MCF 10A (cell line): ENCODE measurements around the gene PRKAR1B. TPM values are rescaled to one million over a fixed set of nuclear protein-coding genes. Genes with fewer than 3 reads are reported as not detected.

Source experiments
- BruUV-seq: library from RNA; stranded (reverse); fragments of 400-500 nt; replicated peaks from 2 replicates; lab custom pipeline; 2021; lab: Mats Ljungman, UMichigan
- CTCF ChIA-PET: fragments of 300-600 bp; sonication (Branson Sonifier 250); formaldehyde crosslinking; extraction: SDS; loops from one replicate; lab custom pipeline; 2021; ENCODE audit warnings: antibody characterized with exemption, inconsistent platforms; lab: Yijun Ruan, JAX
- POLR2A ChIA-PET: fragments of 300-600, 350-650 bp; sonication (Branson Sonifier 250); formaldehyde crosslinking; extraction: SDS; loops from one replicate; lab custom pipeline; 2020; ENCODE audit warnings: antibody characterized with exemption, inconsistent platforms; lab: Yijun Ruan, JAX
- DNase-seq: peaks from one replicate; pipeline ENCODE4 v3.0.0-alpha.2; 2018; ENCODE audit not compliant: unreplicated experiment
- H3K27ac Mint-ChIP-seq: one replicate; pipeline ENCODE4 v1.8.0; 2022; ENCODE audit warnings: mild to moderate bottlenecking, low read depth, mixed read lengths; ENCODE audit not compliant: unreplicated experiment
- H3K27me3 Mint-ChIP-seq: one replicate; pipeline ENCODE4 v1.8.0; 2022; ENCODE audit warnings: mixed read lengths; ENCODE audit not compliant: insufficient read depth, unreplicated experiment
- H3K36me3 Mint-ChIP-seq: one replicate; pipeline ENCODE4 v1.8.0; 2022; ENCODE audit warnings: mild to moderate bottlenecking, moderate library complexity, mixed read lengths; ENCODE audit not compliant: insufficient read depth, unreplicated experiment
- H3K4me1 Mint-ChIP-seq: one replicate; pipeline ENCODE4 v1.8.0; 2022; ENCODE audit warnings: mixed read lengths; ENCODE audit not compliant: insufficient read depth, unreplicated experiment
- H3K4me3 Mint-ChIP-seq: one replicate; pipeline ENCODE4 v1.8.0; 2022; ENCODE audit warnings: mild to moderate bottlenecking, moderate library complexity, mixed read lengths; ENCODE audit not compliant: unreplicated experiment
- H3K9me3 Mint-ChIP-seq: one replicate; pipeline ENCODE4 v1.8.0; 2022; ENCODE audit warnings: mixed read lengths; ENCODE audit not compliant: unreplicated experiment
- intact Hi-C: fragments of 100-400 bp; cut with micrococcal nuclease; formaldehyde crosslinking; loops from 2 replicates; pipeline ENCODE4 v1.14.1; 2022
- total RNA-seq: library from RNA; stranded (reverse); gene quantifications from 2 replicates; pipeline ENCODE4 v1.2.3, GENCODE V29; 2022
- TF ChIP-seq, protein P1 (sequence below): fragments of 200-600 bp; IDR thresholded peaks from one replicate; pipeline ENCODE4 v1.8.0; 2022; ENCODE audit warnings: antibody characterized with exemption, mild to moderate bottlenecking; ENCODE audit not compliant: unreplicated experiment

PRKAR1B gene
- total RNA-seq, 1 experiment from 2014 or later = 31.5 TPM

DNA sequence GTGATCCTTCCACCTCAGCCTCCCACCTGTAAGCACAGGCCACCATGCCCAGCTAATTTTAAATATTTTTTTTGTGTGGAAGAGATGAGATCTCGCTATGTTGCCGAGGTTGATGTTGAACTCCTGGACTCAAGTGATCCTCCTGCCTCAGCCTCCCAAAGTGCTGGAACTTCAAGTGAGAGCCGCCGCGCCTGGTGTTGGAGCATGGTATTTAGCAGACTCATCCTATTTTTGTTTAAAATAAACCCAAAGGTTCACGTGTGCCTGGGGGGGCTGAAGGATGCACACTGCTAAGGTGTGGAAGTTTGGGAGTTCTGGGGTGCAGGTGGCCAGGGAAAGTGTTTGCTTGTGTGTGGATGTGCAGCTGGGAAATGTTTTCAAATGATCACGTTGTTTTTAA lies 225.6 kb downstream of the PRKAR1B start:
- POLR2A ChIA-PET = interaction anchor here (0.7 kb wide), 1 partner anchor 16 kb away, joined by 4 read pairs; no protein-coding TSS in a partner anchor
- TF ChIP-seq, protein P1, sequence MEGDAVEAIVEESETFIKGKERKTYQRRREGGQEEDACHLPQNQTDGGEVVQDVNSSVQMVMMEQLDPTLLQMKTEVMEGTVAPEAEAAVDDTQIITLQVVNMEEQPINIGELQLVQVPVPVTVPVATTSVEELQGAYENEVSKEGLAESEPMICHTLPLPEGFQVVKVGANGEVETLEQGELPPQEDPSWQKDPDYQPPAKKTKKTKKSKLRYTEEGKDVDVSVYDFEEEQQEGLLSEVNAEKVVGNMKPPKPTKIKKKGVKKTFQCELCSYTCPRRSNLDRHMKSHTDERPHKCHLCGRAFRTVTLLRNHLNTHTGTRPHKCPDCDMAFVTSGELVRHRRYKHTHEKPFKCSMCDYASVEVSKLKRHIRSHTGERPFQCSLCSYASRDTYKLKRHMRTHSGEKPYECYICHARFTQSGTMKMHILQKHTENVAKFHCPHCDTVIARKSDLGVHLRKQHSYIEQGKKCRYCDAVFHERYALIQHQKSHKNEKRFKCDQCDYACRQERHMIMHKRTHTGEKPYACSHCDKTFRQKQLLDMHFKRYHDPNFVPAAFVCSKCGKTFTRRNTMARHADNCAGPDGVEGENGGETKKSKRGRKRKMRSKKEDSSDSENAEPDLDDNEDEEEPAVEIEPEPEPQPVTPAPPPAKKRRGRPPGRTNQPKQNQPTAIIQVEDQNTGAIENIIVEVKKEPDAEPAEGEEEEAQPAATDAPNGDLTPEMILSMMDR = no peak
- no peak overlapping the region for H3K27ac Mint-ChIP-seq
- H3K9me3 Mint-ChIP-seq = no peaks in the 10 kb centered on the region
- H3K4me3 Mint-ChIP-seq = no peak overlapping the region
- H3K4me1 Mint-ChIP-seq = no peaks in the 10 kb centered on the region
- CTCF ChIA-PET = interaction anchor here (0.6 kb wide), 1 partner anchor 265 kb away, joined by 3 read pairs; no protein-coding TSS in a partner anchor
- H3K27me3 Mint-ChIP-seq = no peaks in the 10 kb centered on the region
- DNase-seq = no peak
- peaks cover 39% of the 10 kb centered on the region for H3K36me3 Mint-ChIP-seq
- BruUV-seq = no TSS peak
- intact Hi-C loops = no loop called here

DNA sequence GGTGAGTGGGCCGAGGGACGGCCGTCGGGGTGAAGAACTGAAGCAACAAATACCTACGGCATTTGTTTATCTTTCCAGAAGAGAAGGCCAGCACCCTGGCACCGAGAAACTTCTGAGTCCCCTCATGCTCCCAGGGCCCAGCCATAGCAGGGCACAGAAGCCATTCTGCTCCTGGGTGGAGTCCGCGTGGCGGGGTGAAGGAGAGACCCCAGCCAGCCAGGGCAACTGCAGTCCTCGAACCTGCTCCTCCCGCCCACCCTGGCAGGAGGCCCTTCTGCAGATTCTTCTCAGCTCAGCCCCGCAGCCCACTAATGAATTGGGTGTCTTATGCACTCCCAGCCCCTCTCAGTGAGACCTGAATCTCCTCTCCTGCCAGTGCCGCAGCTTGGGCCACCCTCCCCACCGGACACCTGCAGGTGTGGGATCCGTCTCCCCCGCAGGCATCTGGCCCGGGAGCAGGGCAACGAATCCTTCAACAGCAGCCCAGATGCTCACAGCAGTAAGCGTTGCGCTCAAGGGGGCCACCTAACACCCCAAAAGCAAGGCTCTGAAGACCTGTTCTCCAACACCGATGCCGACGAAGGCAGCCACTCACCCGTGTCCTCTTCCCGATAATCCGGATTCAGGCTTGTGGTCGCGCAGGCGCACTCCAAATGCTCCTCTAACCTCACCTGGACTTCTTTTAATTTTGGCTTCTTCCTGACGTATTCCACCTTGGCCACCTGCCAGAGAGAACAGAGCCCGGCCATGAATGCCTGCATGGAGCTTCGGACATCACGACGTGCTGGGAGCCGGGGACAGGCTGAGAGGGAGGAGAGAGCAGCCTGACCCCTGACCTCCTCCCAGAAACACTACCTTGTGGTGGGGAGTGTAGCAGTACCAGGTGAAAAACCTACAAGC lies 226.3 kb downstream of the PRKAR1B start:
- no peak for DNase-seq
- CTCF ChIA-PET = interaction anchor here (0.6 kb wide), 1 partner anchor 232 kb away, joined by 3 read pairs; no protein-coding TSS in a partner anchor
- H3K9me3 Mint-ChIP-seq = no peaks in the 10 kb centered on the region

DNA sequence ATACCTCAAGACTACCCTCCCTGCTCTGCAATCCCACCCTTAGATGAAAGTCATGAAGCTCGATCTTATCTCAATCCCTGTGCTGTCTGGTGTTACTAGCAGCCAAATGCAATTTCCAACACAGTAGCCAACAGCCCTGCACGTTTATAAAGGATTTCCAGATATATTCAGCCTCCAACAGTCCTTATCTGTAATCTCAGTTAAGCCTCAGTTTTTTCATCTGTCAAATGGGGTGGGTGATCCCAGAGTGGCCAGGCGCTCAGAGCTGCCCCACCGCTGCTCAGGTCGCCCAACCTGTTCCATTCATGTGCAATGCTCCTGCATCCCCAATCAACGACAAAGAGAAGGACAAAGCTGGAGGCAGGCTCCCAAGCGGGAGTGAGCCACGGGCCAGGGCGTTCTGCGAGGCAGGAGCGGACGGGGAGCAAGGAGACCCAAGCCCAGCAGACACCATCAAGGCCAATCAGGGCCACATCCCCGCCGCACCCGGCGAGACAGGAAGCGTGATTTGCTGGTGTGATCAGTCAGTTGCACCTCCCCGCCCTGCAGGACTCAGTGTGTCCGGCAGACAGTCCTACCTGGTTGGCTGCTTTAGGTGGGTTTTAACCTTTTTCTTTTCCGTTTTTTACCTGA lies 227.1 kb downstream of the PRKAR1B start:
- ChIA-PET POLR2A (interaction anchor here (0.7 kb wide), 1 partner anchor 15 kb away, joined by 3 read pairs; no protein-coding TSS in a partner anchor), CTCF (no interaction called here)
- no peak overlapping the region for H3K4me3 Mint-ChIP-seq
- intact Hi-C loops = no loop called here
- no peaks in the 10 kb centered on the region for H3K4me1 Mint-ChIP-seq
- H3K36me3 Mint-ChIP-seq = peaks cover 42% of the 10 kb centered on the region
- no TSS peak for BruUV-seq
- TF ChIP-seq, protein P1 = no peak
- no peak for DNase-seq
- H3K9me3 Mint-ChIP-seq = no peaks in the 10 kb centered on the region
- H3K27me3 Mint-ChIP-seq = no peaks in the 10 kb centered on the region
- no peak overlapping the region for H3K27ac Mint-ChIP-seq

More for the DNA sequence above, 226.3 kb downstream of the PRKAR1B start:
- peaks cover 44% of the 10 kb centered on the region for H3K36me3 Mint-ChIP-seq
- no peak overlapping the region for H3K4me3 Mint-ChIP-seq
- TF ChIP-seq, protein P1 = no peak
- no peaks in the 10 kb centered on the region for H3K4me1 Mint-ChIP-seq
- H3K27ac Mint-ChIP-seq = no peak overlapping the region
- no TSS peak for BruUV-seq
- intact Hi-C loops = no loop called here
- POLR2A ChIA-PET = interaction anchor here (0.7 kb wide), 1 partner anchor 17 kb away, joined by 4 read pairs; no protein-coding TSS in a partner anchor
- no peaks in the 10 kb centered on the region for H3K27me3 Mint-ChIP-seq

Other genes with a start within 250 kb of the PRKAR1B start
- 20.1 and 26.6 TPM in 2 replicates for gene PDGFA, start 207.4 kb downstream of the PRKAR1B start, total RNA-seq
- gene DNAAF5, start 582 bp downstream of the PRKAR1B start, total RNA-seq = 35.6 and 37.6 TPM in 2 replicates
- gene SUN1, start 105.2 kb upstream of the PRKAR1B start, total RNA-seq = 126 and 132 TPM in 2 replicates
- gene GET4, start 149.3 kb upstream of the PRKAR1B start, total RNA-seq = 32.6 and 43.9 TPM in 2 replicates
- 7.0 and 10.5 TPM in 2 replicates for gene ADAP1, start 227.4 kb upstream of the PRKAR1B start, total RNA-seq
- gene COX19, start 248.3 kb upstream of the PRKAR1B start, total RNA-seq = 14.7 and 16.5 TPM in 2 replicates